A549 (cell line): ENCODE data around the gene CD200R1L. TPM values are rescaled to one million over a fixed set of nuclear protein-coding genes. Genes with fewer than 3 reads are reported as not detected.

Experiments
- ATAC-seq, 2 experiments: fragments of 200-7000 bp in 1 of 2; fragments of >200 bp in 1 of 2; cut with Nextera tagmentation in 1 of 2; cut with Tn5 transposase in 1 of 2; 3 replicates each; pipeline versions ENCODE4 v1.8.0 to v1.9.1; 2018 to 2020; ENCODE audit warnings: mild to moderate bottlenecking in 1 of 2, moderate library complexity in 1 of 2
- CTCF ChIA-PET: fragments of 300-600 bp; sonication (Branson Sonifier 250); formaldehyde crosslinking; extraction: SDS; loops from one replicate; lab custom pipeline; 2021; ENCODE audit warnings: antibody characterized with exemption, inconsistent platforms; lab: Yijun Ruan, JAX
- POLR2A ChIA-PET: fragments of 350-600 bp; formaldehyde crosslinking; extraction: SDS; loops from one replicate; lab custom pipeline; 2021; ENCODE audit warnings: antibody characterized with exemption, inconsistent platforms; lab: Yijun Ruan, JAX
- DNase-seq, 2 experiments: peaks; one replicate each; pipeline versions ENCODE4 v3.0.0 to v3.0.0-alpha.2; 2011 to 2016; ENCODE audit warnings: low read depth in 1 of 2, low spot score in 1 of 2
- FAIRE-seq: peaks from 2 replicates; lab custom pipeline; 2011; peaks lifted over from hg19 to GRCh38; lab: Jason Lieb, UNC
- H3K27ac ChIP-seq, 2 experiments: fragments of >200 bp; sonication (Bioruptor Twin); formaldehyde crosslinking; 3 replicates each; pipeline ENCODE4 v1.5.1; 2016 to 2017
- H3K4me1 ChIP-seq: fragments of >200 bp; sonication (Bioruptor Twin); formaldehyde crosslinking; 3 replicates; pipeline ENCODE4 v1.6.1; 2016
- H3K4me2 ChIP-seq: fragments of >200 bp; sonication (Bioruptor Twin); formaldehyde crosslinking; 3 replicates; pipeline ENCODE4 v1.6.1; 2016
- H3K4me3 ChIP-seq: fragments of >200 bp; sonication (Bioruptor Twin); formaldehyde crosslinking; 3 replicates; pipeline ENCODE4 v1.5.1; 2016
- H3K9me3 ChIP-seq: fragments of >200 bp; sonication (Bioruptor Twin); formaldehyde crosslinking; 3 replicates; pipeline ENCODE4 v1.6.1; 2016
- CHD4 ChIP-seq: fragments of 200-600 bp; sonication (generic); IDR thresholded peaks from 2 replicates; pipeline ENCODE4 v1.6.1; 2016; ENCODE audit warnings: antibody characterized with exemption, mild to moderate bottlenecking, borderline replicate concordance
- CTCF ChIP-seq: fragments of >200 bp; sonication (Bioruptor Twin); formaldehyde crosslinking; IDR thresholded peaks from 3 replicates; pipeline ENCODE4 v1.5.1; 2016
- ELK1 ChIP-seq: fragments of 150-350 bp; IDR thresholded peaks from 2 replicates; pipeline ENCODE4 v1.6.1; 2014; ENCODE audit warnings: low read depth, mild to moderate bottlenecking, low read length
- FOSL2 ChIP-seq, 2 experiments: fragments of 450-650 bp in 1 of 2; fragments of >200 bp in 1 of 2; sonication (Bioruptor Twin) in 1 of 2; formaldehyde crosslinking; IDR thresholded peaks; 2 replicates each; pipeline versions ENCODE4 v1.5.0 to v1.6.1; 2016 to 2020; ENCODE audit warnings: mild to moderate bottlenecking in 1 of 2, moderate library complexity in 1 of 2
- GATA3 ChIP-seq: IDR thresholded peaks from 2 replicates; pipeline ENCODE4 v1.6.1; 2012; ENCODE audit warnings: borderline replicate concordance
- KDM1A ChIP-seq: fragments of 200-600 bp; sonication (generic); IDR thresholded peaks from 2 replicates; pipeline ENCODE4 v1.6.1; 2016; ENCODE audit warnings: low read depth, mild to moderate bottlenecking
- NPAS2 ChIP-seq: fragments of 250-450 bp; sonication (Bioruptor Pico); IDR thresholded peaks from 2 replicates; pipeline ENCODE4 v1.8.0; 2022; ENCODE audit warnings: mild to moderate bottlenecking, moderate library complexity, borderline replicate concordance
- NR3C1 ChIP-seq: fragments of >200 bp; sonication (Bioruptor Twin); formaldehyde crosslinking; IDR thresholded peaks from 3 replicates; pipeline ENCODE4 v1.6.1; 2017
- POLR2A ChIP-seq: IDR thresholded peaks from 2 replicates; pipeline ENCODE4 v1.6.1; 2012; ENCODE audit warnings: mild to moderate bottlenecking, low read length
- RARB ChIP-seq: fragments of 250-450 bp; sonication (Bioruptor Pico); IDR thresholded peaks from 2 replicates; pipeline ENCODE4 v1.8.0; 2021; ENCODE audit warnings: mild to moderate bottlenecking, moderate library complexity
- RCOR1 ChIP-seq: fragments of 150-350 bp; IDR thresholded peaks from 2 replicates; pipeline ENCODE4 v1.6.1; 2014; ENCODE audit warnings: antibody characterized with exemption, low read length, low read depth
- USF2 ChIP-seq: fragments of 450-650 bp; IDR thresholded peaks from 2 replicates; pipeline ENCODE4 v1.6.1; 2014; ENCODE audit warnings: antibody characterized with exemption
- ZC3H11A ChIP-seq: fragments of 450-650 bp; IDR thresholded peaks from 2 replicates; pipeline ENCODE4 v1.6.1; 2014; ENCODE audit warnings: antibody characterized with exemption, mild to moderate bottlenecking
- polyA plus RNA-seq, 4 experiments: library from polyadenylated mRNA; depleted of rRNA in 3 of 4; stranded (reverse); fragments of >200 nt; fragmentation: RNase III in 1 of 4; extraction: RNeasy Plus Mini Kit Qiagen cat#74134 plus additional on column Dnase treatment in 1 of 4; gene quantifications; 2 replicates in 3 of 4; 3 replicates in 1 of 4; pipeline ENCODE4 v1.2.3, GENCODE V29; 2011 to 2017
- TF ChIP-seq, protein P1 (sequence below): fragments of 250-450 bp; sonication (Bioruptor Pico); IDR thresholded peaks from 2 replicates; pipeline ENCODE4 v1.5.0; 2020; ENCODE audit warnings: low read depth, mild to moderate bottlenecking, moderate library complexity
- TF ChIP-seq, protein P2 (sequence below): fragments of 200-600 bp; sonication (generic); IDR thresholded peaks from 2 replicates; pipeline ENCODE4 v1.6.1; 2016; ENCODE audit warnings: antibody characterized with exemption, mild to moderate bottlenecking, moderate library complexity
- TF ChIP-seq, protein P3 (sequence below): fragments of 250-450 bp; sonication (Bioruptor Pico); IDR thresholded peaks from 2 replicates; pipeline ENCODE4 v1.5.0; 2021; ENCODE audit warnings: mild to moderate bottlenecking, moderate library complexity, borderline replicate concordance

The CD200R1L gene
- polyA plus RNA-seq, 2 of the 4 experiments (the other 2 are of a cell fraction), result 0.10 TPM; not detected in 1

DNA sequence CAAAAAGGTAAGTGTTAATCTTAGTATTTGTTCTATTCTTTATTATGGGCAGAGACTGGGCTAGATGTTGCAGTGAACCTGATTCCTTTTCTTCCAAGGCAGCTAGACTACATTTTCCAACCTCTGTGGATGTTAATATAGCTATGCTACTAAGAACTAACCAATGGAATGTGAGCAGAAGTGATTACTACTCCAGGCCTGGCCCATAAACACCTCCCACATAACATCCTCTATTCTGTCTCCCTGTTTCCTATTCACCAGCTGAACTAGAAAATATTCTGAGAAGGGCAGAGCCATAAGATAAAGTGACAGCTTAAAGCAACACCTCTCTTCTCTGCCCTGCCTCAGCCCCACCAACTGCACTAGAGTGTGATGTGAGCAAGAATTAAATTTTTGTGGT lies 29.4 kb downstream of the CD200R1L start:
- no peak for ATAC-seq
- FAIRE-seq, result no peak
- CTCF ChIA-PET, result interaction anchor here (2.1 to 7.3 kb wide), 3 partner anchors 82 to 235 kb away, joined by 6 to 147 read pairs (median 20); partner anchors contain the start of gene CCDC80

More for the DNA sequence above, 29.4 kb downstream of the CD200R1L start:
- Histone ChIP-seq H3K4me1 (peaks cover 40% of the 10 kb centered on the region), H3K4me2 (no peak overlapping the region), H3K9me3 (no peaks in the 10 kb centered on the region), H3K27ac (peak overlapping the region in 1 of 2 experiments; percentile 60; a peak in 2 of 6 replicates), H3K4me3 (no peak overlapping the region)
- TF ChIP-seq POLR2A, result no peak
- TF ChIP-seq, protein P1, sequence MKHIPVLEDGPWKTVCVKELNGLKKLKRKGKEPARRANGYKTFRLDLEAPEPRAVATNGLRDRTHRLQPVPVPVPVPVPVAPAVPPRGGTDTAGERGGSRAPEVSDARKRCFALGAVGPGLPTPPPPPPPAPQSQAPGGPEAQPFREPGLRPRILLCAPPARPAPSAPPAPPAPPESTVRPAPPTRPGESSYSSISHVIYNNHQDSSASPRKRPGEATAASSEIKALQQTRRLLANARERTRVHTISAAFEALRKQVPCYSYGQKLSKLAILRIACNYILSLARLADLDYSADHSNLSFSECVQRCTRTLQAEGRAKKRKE (CRISPR knock-in tag), result no peak
- no peak for TF ChIP-seq ELK1
- TF ChIP-seq CHD4, result no peak
- no peak for TF ChIP-seq GATA3
- no peak for TF ChIP-seq FOSL2 (IDR thresholded peaks at IDR 0.05)
- no peak for TF ChIP-seq FOSL2 (CRISPR knock-in tag; IDR thresholded peaks at IDR 0.05)
- no peak for TF ChIP-seq NR3C1
- no peak for TF ChIP-seq CTCF
- TF ChIP-seq, protein P2, sequence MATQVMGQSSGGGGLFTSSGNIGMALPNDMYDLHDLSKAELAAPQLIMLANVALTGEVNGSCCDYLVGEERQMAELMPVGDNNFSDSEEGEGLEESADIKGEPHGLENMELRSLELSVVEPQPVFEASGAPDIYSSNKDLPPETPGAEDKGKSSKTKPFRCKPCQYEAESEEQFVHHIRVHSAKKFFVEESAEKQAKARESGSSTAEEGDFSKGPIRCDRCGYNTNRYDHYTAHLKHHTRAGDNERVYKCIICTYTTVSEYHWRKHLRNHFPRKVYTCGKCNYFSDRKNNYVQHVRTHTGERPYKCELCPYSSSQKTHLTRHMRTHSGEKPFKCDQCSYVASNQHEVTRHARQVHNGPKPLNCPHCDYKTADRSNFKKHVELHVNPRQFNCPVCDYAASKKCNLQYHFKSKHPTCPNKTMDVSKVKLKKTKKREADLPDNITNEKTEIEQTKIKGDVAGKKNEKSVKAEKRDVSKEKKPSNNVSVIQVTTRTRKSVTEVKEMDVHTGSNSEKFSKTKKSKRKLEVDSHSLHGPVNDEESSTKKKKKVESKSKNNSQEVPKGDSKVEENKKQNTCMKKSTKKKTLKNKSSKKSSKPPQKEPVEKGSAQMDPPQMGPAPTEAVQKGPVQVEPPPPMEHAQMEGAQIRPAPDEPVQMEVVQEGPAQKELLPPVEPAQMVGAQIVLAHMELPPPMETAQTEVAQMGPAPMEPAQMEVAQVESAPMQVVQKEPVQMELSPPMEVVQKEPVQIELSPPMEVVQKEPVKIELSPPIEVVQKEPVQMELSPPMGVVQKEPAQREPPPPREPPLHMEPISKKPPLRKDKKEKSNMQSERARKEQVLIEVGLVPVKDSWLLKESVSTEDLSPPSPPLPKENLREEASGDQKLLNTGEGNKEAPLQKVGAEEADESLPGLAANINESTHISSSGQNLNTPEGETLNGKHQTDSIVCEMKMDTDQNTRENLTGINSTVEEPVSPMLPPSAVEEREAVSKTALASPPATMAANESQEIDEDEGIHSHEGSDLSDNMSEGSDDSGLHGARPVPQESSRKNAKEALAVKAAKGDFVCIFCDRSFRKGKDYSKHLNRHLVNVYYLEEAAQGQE, result no peak
- TF ChIP-seq RCOR1, result no peak
- no peak for TF ChIP-seq KDM1A
- TF ChIP-seq RARB (CRISPR knock-in tag), result no peak
- no peak for TF ChIP-seq NPAS2 (CRISPR knock-in tag)
- no peak for TF ChIP-seq USF2
- TF ChIP-seq ZC3H11A, result no peak
- TF ChIP-seq, protein P3, sequence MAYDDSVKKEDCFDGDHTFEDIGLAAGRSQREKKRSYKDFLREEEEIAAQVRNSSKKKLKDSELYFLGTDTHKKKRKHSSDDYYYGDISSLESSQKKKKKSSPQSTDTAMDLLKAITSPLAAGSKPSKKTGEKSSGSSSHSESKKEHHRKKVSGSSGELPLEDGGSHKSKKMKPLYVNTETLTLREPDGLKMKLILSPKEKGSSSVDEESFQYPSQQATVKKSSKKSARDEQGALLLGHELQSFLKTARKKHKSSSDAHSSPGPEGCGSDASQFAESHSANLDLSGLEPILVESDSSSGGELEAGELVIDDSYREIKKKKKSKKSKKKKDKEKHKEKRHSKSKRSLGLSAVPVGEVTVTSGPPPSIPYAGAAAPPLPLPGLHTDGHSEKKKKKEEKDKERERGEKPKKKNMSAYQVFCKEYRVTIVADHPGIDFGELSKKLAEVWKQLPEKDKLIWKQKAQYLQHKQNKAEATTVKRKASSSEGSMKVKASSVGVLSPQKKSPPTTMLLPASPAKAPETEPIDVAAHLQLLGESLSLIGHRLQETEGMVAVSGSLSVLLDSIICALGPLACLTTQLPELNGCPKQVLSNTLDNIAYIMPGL (CRISPR knock-in tag), result no peak
- POLR2A ChIA-PET, result interaction anchor here (1.2 kb wide), 1 partner anchor 176 kb away, joined by 3 read pairs; the partner anchor contains the start of gene CCDC80
- no peak for DNase-seq
